Ectodermal cell (in vitro differentiated cells): ENCODE data around the gene PLEKHA4. TPM values are rescaled to one million over a fixed set of nuclear protein-coding genes. Genes with fewer than 3 reads are reported as not detected.
"Not testable (repeated sequence)": the region's sequence is repeated elsewhere in the genome, so short reads cannot be mapped to it uniquely, and the experiment has no call there.

Source experiments
- H3K27ac ChIP-seq: 2 replicates; pipeline ENCODE4 v1.7.0; 2013; ENCODE audit warnings: mild to moderate bottlenecking, low read depth, low read length; ENCODE audit not compliant: insufficient read depth, poor library complexity, severe bottlenecking
- H3K27me3 ChIP-seq: 2 replicates; pipeline ENCODE4 v1.7.0; 2013; ENCODE audit warnings: mild to moderate bottlenecking, low read length; ENCODE audit not compliant: insufficient read depth, control insufficient read depth, poor library complexity, severe bottlenecking
- H3K36me3 ChIP-seq: one replicate; pipeline ENCODE4 v1.7.0; 2013; ENCODE audit warnings: low read length; ENCODE audit not compliant: control insufficient read depth, insufficient read depth
- H3K4me1 ChIP-seq: one replicate; pipeline ENCODE4 v1.7.0; 2013; ENCODE audit warnings: low read length; ENCODE audit not compliant: control insufficient read depth, insufficient read depth
- H3K4me3 ChIP-seq: 2 replicates; pipeline ENCODE4 v1.7.0; 2013; ENCODE audit warnings: low read depth, low read length, control low read depth; ENCODE audit not compliant: insufficient read depth
- H3K9me3 ChIP-seq: 2 replicates; pipeline ENCODE4 v1.7.0; 2013; ENCODE audit warnings: mild to moderate bottlenecking, low read length, moderate library complexity; ENCODE audit not compliant: control insufficient read depth
- WGBS, 2 experiments: methylation state at CpG; one replicate each; pipeline ENCODE4 v1.1.7; 2013; ENCODE audit warnings: missing lambda C conversion rate in 2 of 2; 5-methylcytosine and 5-hydroxymethylcytosine counted together
- polyA plus RNA-seq, 4 experiments: library from polyadenylated mRNA; stranded (reverse); fragments of 50-300 nt; gene quantifications; one replicate each; pipeline ENCODE4 v1.2.3, GENCODE V29; 2013

Gene PLEKHA4, protein sequence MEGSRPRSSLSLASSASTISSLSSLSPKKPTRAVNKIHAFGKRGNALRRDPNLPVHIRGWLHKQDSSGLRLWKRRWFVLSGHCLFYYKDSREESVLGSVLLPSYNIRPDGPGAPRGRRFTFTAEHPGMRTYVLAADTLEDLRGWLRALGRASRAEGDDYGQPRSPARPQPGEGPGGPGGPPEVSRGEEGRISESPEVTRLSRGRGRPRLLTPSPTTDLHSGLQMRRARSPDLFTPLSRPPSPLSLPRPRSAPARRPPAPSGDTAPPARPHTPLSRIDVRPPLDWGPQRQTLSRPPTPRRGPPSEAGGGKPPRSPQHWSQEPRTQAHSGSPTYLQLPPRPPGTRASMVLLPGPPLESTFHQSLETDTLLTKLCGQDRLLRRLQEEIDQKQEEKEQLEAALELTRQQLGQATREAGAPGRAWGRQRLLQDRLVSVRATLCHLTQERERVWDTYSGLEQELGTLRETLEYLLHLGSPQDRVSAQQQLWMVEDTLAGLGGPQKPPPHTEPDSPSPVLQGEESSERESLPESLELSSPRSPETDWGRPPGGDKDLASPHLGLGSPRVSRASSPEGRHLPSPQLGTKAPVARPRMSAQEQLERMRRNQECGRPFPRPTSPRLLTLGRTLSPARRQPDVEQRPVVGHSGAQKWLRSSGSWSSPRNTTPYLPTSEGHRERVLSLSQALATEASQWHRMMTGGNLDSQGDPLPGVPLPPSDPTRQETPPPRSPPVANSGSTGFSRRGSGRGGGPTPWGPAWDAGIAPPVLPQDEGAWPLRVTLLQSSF
- 33.5 TPM for polyA plus RNA-seq (2013, experiment 1 of 4)
- polyA plus RNA-seq (2013, experiment 2 of 4): 31.0 TPM
- 21.0 TPM for polyA plus RNA-seq (2013, experiment 3 of 4)
- polyA plus RNA-seq (2013, experiment 4 of 4): 23.2 TPM

DNA sequence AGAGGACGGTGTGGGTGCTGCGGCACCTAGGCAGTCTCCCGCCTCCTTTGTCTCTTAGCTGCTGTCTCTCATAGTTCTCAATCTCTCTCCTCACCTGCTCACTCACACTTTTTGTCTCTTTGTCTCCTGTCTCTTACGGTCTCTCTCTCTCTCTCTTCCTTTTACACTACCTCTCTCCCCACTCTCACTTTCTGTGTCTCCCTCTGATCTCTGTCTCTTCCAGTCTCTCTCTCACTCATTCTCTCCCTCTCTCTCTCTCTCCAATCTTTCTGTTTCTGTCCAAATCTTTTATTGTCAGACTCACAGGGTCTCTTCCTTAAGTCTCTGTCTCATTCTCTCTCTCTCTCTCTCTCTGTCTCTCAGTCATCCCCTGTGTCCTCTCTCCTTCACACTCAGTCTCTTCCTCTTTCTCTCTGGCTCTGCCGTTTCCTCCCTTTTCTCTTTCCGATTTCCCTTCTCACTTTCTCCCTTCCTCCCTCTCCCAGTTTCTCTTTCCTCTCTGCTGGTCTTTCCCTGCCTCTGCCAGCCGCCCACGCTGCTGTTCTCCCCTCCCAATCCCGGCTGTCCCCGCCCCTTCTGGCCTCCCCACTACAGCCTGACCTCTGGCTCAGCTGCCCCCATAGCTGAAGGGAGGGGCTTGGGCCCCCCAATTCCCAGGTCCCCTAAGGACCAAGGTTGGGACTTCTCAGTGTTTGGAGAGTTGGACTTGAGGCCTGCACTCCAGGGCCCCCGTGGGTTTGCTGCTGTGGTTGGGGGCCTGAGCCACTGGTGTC, at the start of gene PLEKHA4:
TSS of gene PLEKHA4 (minus strand) at position 504 of the 773 bp plus-strand sequence. CDS start 997 bp downstream, outside the sequence.
- no peaks in the 10 kb centered on the region for H3K27me3 ChIP-seq
- 37 to 39% methylated on average over 11 of the region's 11 CpGs for WGBS, 2 experiments
- no peaks in the 10 kb centered on the region for H3K36me3 ChIP-seq
- H3K27ac ChIP-seq: peak within 1 kb of the TSS; percentile 41
- no peak within 1 kb of the TSS for H3K4me3 ChIP-seq
- peaks cover 27% of the 10 kb centered on the region for H3K4me1 ChIP-seq
- no peaks in the 10 kb centered on the region for H3K9me3 ChIP-seq

DNA sequence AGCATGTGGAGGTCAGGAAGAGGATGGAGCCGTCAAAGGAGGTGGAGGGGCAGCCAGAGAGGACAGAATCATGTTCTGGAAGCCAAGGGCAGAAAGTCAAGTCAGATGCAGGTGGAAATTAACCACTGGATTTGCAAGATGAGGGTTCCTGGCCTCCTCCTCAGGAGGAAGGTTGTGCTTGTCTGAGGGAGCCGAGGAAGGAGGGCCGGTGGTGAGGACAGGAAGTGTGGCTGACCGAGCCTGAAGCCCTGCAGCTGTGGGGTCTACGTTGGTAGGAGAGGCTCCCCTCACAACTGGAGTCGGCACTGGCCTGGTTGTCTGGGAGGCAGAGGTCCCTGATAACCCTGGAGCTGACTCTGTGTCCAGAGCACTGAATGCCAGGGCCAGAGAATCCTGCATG, 49.7 kb upstream of the PLEKHA4 start:
- Histone ChIP-seq H3K27ac (no peak overlapping the region), H3K9me3 (no peaks in the 10 kb centered on the region), H3K27me3 (no peaks in the 10 kb centered on the region), H3K4me1 (no peaks in the 10 kb centered on the region), H3K36me3 (peaks cover 11% of the 10 kb centered on the region), H3K4me3 (no peak overlapping the region)
- WGBS, 2 experiments: 94 to 95% methylated on average over 6 of the region's 6 CpGs

DNA sequence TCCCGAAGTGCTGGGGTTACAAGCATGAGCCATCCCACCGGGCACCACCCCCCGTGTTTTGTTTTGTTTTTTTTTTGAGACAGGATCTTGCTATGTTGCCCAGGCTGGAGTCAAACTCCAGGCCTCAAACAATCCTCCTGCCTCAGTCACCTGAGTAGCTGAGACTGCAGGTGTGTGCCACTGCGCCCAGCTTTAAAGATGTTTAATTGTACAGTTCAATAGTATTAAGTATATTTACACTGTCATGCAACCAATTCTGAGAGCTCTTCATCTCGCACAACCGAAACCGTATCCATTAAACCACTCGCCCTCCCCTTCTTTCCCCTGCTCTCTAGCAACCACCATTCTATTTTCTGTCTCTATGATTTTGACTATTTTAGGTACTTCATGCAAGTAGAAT, 47.3 kb upstream of the PLEKHA4 start:
- WGBS, 2 experiments: 84 to 86% methylated on average over 7 to 8 of the region's 8 CpGs
- Histone ChIP-seq H3K36me3 (peaks cover 23% of the 10 kb centered on the region), H3K9me3 (no peaks in the 10 kb centered on the region)

DNA sequence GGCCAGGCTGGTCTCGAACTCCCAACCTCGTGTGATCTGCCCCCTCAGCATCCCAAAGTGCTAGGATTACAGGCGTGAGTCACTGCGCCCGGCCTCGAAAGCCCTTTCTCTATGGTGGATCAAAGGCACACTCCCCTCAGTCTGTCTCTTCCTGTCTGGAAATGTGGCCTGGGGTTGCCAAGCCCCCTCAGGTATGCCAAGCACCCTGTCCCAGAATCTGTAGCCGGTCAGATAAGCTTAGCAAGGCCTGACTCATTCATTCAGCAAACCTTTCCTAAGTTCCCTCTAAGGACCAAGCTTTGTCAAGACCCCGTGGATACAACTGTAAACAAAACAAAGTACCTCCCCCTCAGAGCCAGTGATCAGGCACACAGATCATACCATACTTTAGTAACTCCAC, 45.8 kb upstream of the PLEKHA4 start:
- Histone ChIP-seq H3K36me3 (peaks cover 28% of the 10 kb centered on the region), H3K27ac (no peak overlapping the region)
- 96 to 97% methylated on average over 8 of the region's 8 CpGs for WGBS, 2 experiments

More for the DNA sequence above, 47.3 kb upstream of the PLEKHA4 start:
- H3K27me3 ChIP-seq: no peaks in the 10 kb centered on the region
- no peak overlapping the region for H3K27ac ChIP-seq
- no peak overlapping the region for H3K4me3 ChIP-seq
- H3K4me1 ChIP-seq: no peaks in the 10 kb centered on the region

DNA sequence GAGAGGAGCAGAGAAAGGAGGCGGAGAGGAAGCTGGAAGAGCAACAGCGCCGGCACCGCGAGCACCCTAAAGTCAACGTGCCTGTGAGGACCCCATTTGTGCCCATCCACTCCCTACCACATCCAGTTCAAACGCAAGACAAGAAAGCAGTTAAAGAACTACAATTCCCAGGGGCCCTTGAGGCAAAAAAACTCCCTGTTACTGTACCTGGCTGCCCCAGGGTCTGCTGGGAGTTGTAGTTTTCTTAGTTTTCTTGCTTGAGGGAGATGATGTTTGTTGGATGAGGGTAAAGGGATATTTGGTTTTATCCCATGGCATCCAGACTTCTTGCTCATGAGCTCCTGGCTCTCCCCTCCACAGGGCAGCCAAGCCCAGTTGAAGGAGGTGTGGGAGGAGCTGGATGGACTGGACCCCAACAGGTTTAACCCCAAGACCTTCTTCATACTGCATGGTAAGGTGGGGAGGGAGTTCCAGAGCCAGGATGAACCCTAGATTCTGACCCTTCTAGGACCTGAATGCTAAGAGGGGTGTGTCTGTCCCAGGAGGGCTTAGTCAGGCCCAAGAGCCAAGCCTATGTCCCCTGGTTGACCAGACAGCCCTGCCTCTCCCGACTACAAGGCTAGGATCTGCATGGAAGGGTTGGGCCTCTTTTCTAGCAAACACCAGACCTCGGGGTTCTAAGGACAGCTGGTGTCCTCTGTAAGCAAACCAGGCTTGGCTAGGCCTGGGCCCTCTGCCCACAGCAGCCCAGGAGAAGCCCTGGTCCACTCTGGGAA, 44.9 kb upstream of the PLEKHA4 start:
- Histone ChIP-seq H3K4me3 (no peak overlapping the region), H3K36me3 (peaks cover 28% of the 10 kb centered on the region), H3K27me3 (no peaks in the 10 kb centered on the region), H3K27ac (no peak overlapping the region), H3K9me3 (no peaks in the 10 kb centered on the region), H3K4me1 (no peaks in the 10 kb centered on the region)
- WGBS, 2 experiments: 93 to 96% methylated on average over 9 of the region's 9 CpGs

More for the DNA sequence above, 45.8 kb upstream of the PLEKHA4 start:
- H3K9me3 ChIP-seq: no peaks in the 10 kb centered on the region
- H3K27me3 ChIP-seq: no peaks in the 10 kb centered on the region
- H3K4me1 ChIP-seq: no peaks in the 10 kb centered on the region
- H3K4me3 ChIP-seq: no peak overlapping the region

DNA sequence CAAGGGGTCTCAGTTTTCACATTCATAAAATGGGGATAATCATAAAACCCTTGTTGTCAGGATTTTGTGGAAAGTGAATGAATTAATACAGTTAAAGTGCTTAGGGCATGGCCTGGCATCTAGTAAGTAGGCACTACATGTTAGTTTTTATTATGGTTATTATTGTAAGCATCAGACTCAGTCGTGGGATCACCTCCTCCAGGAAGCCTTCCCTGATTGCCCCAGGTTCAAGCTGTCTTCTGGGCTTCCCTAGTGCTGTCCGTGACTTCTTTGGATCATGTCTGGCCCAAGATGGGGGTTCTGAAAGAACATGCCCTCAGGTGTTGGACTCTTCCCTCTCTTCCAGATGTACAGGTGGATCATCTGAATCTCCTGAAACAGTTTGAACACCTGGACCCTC, 42.4 kb upstream of the PLEKHA4 start:
- H3K36me3 ChIP-seq: peaks cover 30% of the 10 kb centered on the region
- no peaks in the 10 kb centered on the region for H3K9me3 ChIP-seq

DNA sequence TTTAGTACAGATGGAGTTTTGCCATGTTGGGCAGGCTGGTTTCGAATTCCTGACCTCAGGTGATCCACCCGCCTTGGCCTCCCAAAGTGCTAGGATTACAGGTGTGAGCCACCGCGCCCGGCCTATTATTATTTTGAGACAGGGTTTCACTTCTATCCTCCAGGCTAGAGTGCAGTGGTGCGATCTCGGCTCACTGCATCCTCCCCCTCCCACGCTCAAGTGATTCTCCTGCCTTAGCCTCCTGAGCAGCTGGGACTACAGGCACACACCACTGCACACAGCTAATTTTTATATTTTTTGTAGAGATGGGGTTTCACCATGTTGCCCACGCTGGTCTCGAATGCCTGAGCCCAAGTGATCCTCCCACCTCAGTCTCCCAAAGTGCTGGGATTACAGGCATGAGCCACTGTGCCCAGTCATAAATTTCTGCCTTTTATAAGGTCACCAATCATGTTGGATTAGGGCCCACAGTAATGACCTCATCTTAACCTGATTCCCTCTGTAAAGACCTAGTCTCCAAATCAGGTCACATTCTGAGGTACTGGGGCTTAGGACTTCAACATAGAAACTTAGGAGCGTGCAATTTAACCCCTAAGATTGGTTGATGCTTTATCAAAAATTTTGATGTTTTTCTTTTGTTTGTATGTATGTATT, 41.1 kb upstream of the PLEKHA4 start:
- H3K4me1 ChIP-seq, H3K27me3 ChIP-seq, H3K4me3 ChIP-seq, H3K27ac ChIP-seq, H3K9me3 ChIP-seq: not testable (repeated sequence)
- H3K36me3 ChIP-seq: peaks cover 34% of the 10 kb centered on the region
- WGBS, 2 experiments: 90 to 96% methylated on average over 11 of the region's 11 CpGs

More for the DNA sequence above, 42.4 kb upstream of the PLEKHA4 start:
- WGBS, 2 experiments: 89 to 93% methylated on average over 2 of the region's 2 CpGs
- Histone ChIP-seq H3K27ac (no peak overlapping the region), H3K4me3 (no peak overlapping the region), H3K27me3 (no peaks in the 10 kb centered on the region), H3K4me1 (no peaks in the 10 kb centered on the region)

DNA sequence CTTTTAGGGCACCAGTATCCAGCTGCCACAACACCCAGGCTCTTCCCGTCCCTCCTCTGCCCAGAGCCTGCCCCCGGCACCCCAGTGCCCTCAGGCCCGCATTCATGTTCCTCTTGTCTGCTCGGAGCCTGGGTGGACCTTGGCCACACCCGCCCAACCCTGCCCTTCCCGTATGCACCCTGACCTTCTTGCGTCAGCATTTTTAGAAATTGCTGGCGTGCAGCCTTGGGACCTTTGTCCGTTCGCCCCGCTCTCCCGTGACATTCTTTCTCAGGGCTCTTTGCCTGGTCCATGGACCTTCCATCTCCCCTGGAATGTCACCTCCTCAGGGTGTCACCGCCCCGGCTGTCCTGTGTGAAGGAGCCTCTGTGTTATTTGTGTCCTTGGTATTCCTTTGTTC, 39.3 kb upstream of the PLEKHA4 start:
- no peaks in the 10 kb centered on the region for H3K4me1 ChIP-seq
- WGBS, 2 experiments: 92 to 96% methylated on average over 14 of the region's 14 CpGs
- no peaks in the 10 kb centered on the region for H3K27me3 ChIP-seq
- no peak overlapping the region for H3K27ac ChIP-seq
- H3K4me3 ChIP-seq: no peak overlapping the region
- peaks cover 34% of the 10 kb centered on the region for H3K36me3 ChIP-seq
- no peaks in the 10 kb centered on the region for H3K9me3 ChIP-seq

DNA sequence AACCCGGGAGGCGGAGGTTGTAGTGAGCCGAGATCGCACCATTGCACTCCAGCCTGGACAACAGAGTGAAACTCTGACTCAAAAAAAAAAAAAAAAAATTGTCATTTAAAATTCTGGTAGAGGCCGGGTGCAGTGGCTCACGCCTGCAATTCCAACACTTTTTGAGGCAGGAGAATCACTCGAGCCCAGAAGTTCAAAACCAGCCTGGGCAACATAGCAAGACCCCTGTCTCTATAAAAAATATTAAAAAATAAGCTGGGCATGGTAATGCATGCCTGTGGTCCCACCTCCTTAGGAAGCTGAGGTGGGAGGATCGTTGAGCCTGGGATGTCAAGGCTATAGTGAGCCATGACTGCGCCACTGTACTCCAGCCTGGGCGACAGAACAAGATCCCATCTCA, 37.9 kb upstream of the PLEKHA4 start:
- H3K9me3 ChIP-seq: no peaks in the 10 kb centered on the region
- no peaks in the 10 kb centered on the region for H3K27me3 ChIP-seq
- 93 to 94% methylated on average over 10 of the region's 10 CpGs for WGBS, 2 experiments
- peaks cover 27% of the 10 kb centered on the region for H3K36me3 ChIP-seq
- H3K4me1 ChIP-seq: no peaks in the 10 kb centered on the region
- no peak overlapping the region for H3K4me3 ChIP-seq
- H3K27ac ChIP-seq: no peak overlapping the region
